Tibial artery (tissue), 4 donors: ENCODE results near the gene CPED1.

Experiments
- DNase-seq, 2 donors: peaks; one replicate each; pipeline ENCODE4 v3.0.0-alpha.2; 2019
- H3K27ac ChIP-seq, 2 donors: fragments of 200-600 bp; sonication (generic) in 1 of 2; 1 replicate in 1 of 2; 2 replicates in 1 of 2; pipeline ENCODE4 v1.5.1; 2018 to 2019; ENCODE audit warnings: mild to moderate bottlenecking in 1 of 2
- H3K27me3 ChIP-seq, 2 donors: fragments of 200-600 bp; sonication (generic) in 1 of 2; one replicate each; pipeline versions ENCODE4 v1.5.1 to v1.6.0; 2016 to 2019
- H3K36me3 ChIP-seq, 3 donors: fragments of 200-600 bp; sonication (generic) in 2 of 3; one replicate each; pipeline ENCODE4 v1.5.1; 2016 to 2019; ENCODE audit warnings: mild to moderate bottlenecking in 2 of 3
- H3K4me1 ChIP-seq, 4 donors: fragments of 200-600 bp; sonication (generic) in 2 of 4; 1 replicate in 3 of 4; 2 replicates in 1 of 4; pipeline ENCODE4 v1.5.1; 2016 to 2019
- H3K4me3 ChIP-seq, 2 donors: fragments of 200-600 bp; sonication (generic) in 1 of 2; 1 replicate in 1 of 2; 2 replicates in 1 of 2; pipeline ENCODE4 v1.5.1; 2018 to 2019; ENCODE audit warnings: mild to moderate bottlenecking in 2 of 2
- H3K9me3 ChIP-seq, 3 donors: fragments of 200-600 bp; sonication (generic) in 1 of 3; one replicate each; pipeline ENCODE4 v1.5.1; 2016 to 2019
- intact Hi-C: fragments of 100-400 bp; cut with DNase I; formaldehyde crosslinking; loops from one replicate; pipeline ENCODE4 v1.15.0; 2023; ENCODE audit warnings: low total_unique reads
- TF ChIP-seq, protein P1 (sequence below), 2 experiments: fragments of 200-600 bp in 1 of 2; fragments of 450-650 bp in 1 of 2; IDR thresholded peaks; one replicate each; pipeline ENCODE4 v1.5.1; 2017 to 2019; ENCODE audit warnings: antibody characterized with exemption in 2 of 2, mild to moderate bottlenecking in 1 of 2, moderate library complexity in 1 of 2

CPED1 gene

DNA sequence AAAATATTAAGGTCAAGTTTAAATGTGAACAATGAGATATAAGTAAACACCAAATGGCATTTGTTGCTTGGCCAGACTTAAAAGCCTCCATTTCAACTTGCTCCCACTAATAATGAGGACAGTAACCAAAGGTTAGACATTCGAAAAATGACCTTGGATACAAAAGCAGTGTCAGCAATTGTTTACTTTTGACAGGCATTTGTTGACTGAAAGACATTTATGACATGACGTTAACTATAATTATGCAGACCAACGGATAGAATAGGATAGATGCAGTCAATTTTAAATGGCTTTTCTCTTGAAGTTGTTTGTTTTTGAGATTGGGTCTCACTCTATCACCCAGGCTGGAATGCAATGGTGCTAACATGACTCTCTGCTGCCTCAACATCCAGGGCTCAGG, 333.9 kb downstream of the CPED1 start:
- Histone ChIP-seq H3K4me3 (no peak overlapping the region), H3K4me1 (no peaks in the 10 kb centered on the region), H3K27ac (no peak overlapping the region), H3K36me3 (no peaks in the 10 kb centered on the region), H3K27me3 (peaks cover 0 to 9% of the 10 kb centered on the region in 2 donors), H3K9me3 (no peaks in the 10 kb centered on the region)
- no peak for DNase-seq
- TF ChIP-seq, protein P1, sequence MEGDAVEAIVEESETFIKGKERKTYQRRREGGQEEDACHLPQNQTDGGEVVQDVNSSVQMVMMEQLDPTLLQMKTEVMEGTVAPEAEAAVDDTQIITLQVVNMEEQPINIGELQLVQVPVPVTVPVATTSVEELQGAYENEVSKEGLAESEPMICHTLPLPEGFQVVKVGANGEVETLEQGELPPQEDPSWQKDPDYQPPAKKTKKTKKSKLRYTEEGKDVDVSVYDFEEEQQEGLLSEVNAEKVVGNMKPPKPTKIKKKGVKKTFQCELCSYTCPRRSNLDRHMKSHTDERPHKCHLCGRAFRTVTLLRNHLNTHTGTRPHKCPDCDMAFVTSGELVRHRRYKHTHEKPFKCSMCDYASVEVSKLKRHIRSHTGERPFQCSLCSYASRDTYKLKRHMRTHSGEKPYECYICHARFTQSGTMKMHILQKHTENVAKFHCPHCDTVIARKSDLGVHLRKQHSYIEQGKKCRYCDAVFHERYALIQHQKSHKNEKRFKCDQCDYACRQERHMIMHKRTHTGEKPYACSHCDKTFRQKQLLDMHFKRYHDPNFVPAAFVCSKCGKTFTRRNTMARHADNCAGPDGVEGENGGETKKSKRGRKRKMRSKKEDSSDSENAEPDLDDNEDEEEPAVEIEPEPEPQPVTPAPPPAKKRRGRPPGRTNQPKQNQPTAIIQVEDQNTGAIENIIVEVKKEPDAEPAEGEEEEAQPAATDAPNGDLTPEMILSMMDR (IDR thresholded peaks at IDR 0.05): no peak
- intact Hi-C loops: no loop called here

DNA sequence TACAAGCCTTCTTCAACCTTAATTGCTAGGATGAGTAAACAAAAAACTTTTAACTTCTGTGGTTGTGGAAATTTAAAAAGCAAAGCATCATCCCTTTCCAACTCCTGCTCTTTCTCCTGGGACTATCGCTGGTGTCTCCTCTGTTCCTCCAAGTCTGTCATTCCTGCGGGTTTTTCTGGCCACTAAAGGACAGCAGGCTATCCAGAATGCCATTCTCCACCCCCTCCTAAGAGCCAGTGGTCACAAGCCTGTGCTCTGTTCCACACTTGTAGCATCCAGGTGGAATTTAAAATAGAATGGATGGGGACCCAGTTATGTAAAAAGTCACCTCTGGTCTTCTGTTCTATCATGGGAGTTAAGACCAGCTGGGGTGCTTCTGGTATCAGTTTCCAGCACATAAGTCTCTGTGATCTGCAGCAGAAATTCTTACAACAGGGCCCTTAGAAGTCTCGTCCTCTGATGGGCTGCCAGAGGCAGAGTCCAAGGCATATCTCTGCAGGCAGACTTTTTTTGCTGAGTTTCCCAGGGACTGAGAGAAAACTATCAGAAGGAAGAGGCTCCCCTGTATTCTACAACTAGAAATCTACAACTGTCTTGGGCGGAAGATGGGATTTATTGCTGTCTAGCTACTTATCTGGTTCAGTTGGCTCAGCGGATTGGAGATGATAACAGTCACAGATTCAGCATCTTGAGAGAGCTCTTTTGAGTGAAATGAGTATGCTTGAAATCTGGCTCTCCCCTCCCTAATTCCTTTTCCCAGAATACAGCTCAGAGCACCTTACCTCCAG, 335.2 kb downstream of the CPED1 start:
- H3K4me1 ChIP-seq: peaks cover 0 to 1% (median under 1%) of the 10 kb centered on the region in 4 donors
- H3K36me3 ChIP-seq: no peaks in the 10 kb centered on the region
- DNase-seq: no peak
- no peaks in the 10 kb centered on the region for H3K9me3 ChIP-seq
- no peak overlapping the region for H3K4me3 ChIP-seq
- intact Hi-C loops: no loop called here
- H3K27me3 ChIP-seq: peaks cover 0 to 22% of the 10 kb centered on the region in 2 donors
- TF ChIP-seq, protein P1 (IDR thresholded peaks at IDR 0.05): no peak
- H3K27ac ChIP-seq: no peak overlapping the region

DNA sequence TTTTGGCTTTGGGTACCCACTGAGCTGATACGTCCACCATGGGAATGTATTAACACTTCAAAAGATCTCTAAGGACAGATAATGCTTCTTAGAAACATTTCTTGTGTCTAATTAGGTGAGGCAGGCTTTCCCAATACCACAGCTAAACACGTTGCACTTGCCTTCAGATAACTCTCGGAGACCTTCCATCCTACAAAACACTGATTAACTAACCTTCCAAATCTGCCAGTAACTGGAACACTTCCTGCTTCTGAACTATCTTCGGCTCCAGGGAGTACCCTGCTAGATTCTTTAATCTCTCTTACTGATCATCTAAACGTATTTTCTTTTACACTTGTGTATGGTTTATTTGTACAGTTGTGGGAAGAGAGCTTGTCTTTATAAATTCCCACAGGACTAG, 339.2 kb downstream of the CPED1 start:
- intact Hi-C loops: no loop called here
- no peaks in the 10 kb centered on the region for H3K9me3 ChIP-seq
- H3K4me3 ChIP-seq: no peak overlapping the region
- H3K27me3 ChIP-seq: peaks cover 0 to 60% of the 10 kb centered on the region in 2 donors
- peaks cover 0 to 21% (median 18%) of the 10 kb centered on the region in 4 donors for H3K4me1 ChIP-seq
- TF ChIP-seq, protein P1 (IDR thresholded peaks at IDR 0.05): no peak
- H3K36me3 ChIP-seq: no peaks in the 10 kb centered on the region
- DNase-seq: no peak
- no peak overlapping the region for H3K27ac ChIP-seq

DNA sequence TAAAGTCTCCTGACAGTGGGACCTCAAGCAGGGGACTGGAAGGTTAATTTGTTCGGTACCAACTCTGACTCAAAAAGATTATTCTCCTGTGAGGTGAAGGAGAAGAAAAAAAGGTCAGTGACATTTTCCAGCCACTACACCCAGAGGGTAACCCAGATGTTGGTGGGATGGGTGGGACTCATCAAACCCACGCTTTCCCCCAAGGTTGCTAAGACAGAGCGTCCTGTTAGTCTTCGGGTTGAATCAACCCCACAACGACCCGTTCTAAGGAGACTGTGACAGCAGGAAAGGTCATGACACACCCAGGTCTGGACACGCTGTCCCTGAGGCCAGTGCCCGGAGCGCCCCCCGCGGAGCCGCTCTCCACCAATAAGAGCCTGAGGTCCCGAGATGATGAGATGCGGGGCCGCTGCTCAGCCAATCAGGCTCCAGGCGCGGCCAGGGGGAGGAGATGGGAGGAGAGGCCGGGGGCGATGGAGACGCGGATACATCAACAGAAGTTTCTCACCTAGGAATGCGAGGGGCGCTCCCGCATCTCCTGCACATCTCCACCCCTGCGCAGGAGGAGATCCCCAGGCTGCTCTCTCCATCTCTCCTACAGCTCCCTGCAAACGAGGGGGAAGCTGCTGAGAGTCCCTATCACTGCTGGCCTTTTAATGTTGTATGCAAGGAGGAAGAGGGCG, 340.1 kb downstream of the CPED1 start, which contains the start of gene WNT16:
Gene WNT16, plus strand, starts transcription at position 493 of the 683 bp plus-strand sequence. CDS start 293 bp downstream, outside the sequence.
- Histone ChIP-seq H3K27ac (no peak within 1 kb of the TSS), H3K4me3 (peak within 1 kb of the TSS; percentile 20 to 29), H3K9me3 (no peaks in the 10 kb centered on the region), H3K36me3 (no peaks in the 10 kb centered on the region), H3K4me1 (peaks cover 0 to 21% (median 18%) of the 10 kb centered on the region in 4 donors), H3K27me3 (peaks cover 0 to 69% of the 10 kb centered on the region in 2 donors)
- DNase-seq: no peak
- TF ChIP-seq, protein P1 (IDR thresholded peaks at IDR 0.05): no peak
- intact Hi-C loops: no loop called here

DNA sequence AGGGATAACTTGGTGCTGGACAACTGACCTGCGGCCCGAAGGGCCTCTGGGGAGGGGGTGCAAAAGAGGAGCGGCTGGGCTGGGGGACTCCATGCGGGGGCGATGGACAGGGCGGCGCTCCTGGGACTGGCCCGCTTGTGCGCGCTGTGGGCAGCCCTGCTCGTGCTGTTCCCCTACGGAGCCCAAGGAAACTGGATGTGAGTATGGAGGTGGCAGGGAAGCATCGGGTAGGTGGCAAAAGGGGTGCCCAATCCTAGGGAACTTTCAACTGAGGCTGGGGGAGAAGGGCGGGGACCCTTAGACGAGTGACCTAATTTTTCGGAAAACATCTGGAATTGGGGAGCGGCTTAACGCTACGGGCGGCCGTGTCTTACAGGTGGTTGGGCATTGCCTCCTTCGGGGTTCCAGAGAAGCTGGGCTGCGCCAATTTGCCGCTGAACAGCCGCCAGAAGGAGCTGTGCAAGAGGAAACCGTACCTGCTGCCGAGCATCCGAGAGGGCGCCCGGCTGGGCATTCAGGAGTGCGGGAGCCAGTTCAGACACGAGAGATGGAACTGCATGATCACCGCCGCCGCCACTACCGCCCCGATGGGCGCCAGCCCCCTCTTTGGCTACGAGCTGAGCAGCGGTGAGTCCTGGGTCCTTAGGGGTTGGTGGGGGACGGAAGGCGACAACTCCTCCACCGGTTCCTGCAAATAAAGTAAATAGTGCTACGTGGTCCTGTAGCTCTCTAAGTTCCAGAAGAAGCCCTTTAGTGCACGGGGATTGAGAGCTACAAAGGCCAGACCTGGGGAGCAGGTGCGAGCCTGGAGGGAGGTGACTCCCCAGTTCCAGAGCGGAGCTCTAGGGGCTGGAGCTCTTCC, 340.9 kb downstream of the CPED1 start:
- TF ChIP-seq, protein P1 (IDR thresholded peaks at IDR 0.05): no peak
- peak overlapping the region; percentile 20 to 29 for H3K4me3 ChIP-seq
- DNase-seq: no peak
- no peak overlapping the region for H3K27ac ChIP-seq
- no peaks in the 10 kb centered on the region for H3K36me3 ChIP-seq
- intact Hi-C loops: no loop called here
- no peaks in the 10 kb centered on the region for H3K9me3 ChIP-seq
- peaks cover 0 to 76% of the 10 kb centered on the region in 2 donors for H3K27me3 ChIP-seq
- H3K4me1 ChIP-seq: peaks cover 0 to 21% (median 18%) of the 10 kb centered on the region in 4 donors
